Sigmoid colon (tissue), 4 donors: ENCODE measurements around the gene MORN5.

Source experiments
- POLR2A ChIP-seq, 2 donors: fragments of 450-650 bp; IDR thresholded peaks; one replicate each; pipeline ENCODE4 v1.6.1; 2016; ENCODE audit warnings: antibody characterized with exemption in 2 of 2, mild to moderate bottlenecking in 2 of 2, moderate library complexity in 2 of 2
- POLR2AphosphoS5 ChIP-seq, 4 donors: sonication (generic); formaldehyde crosslinking; IDR thresholded peaks; one replicate each; pipeline ENCODE4 v1.6.1; 2017; ENCODE audit warnings: antibody characterized with exemption in 4 of 4
- TF ChIP-seq, protein P1 (sequence below), 4 experiments: fragments of 450-650 bp in 3 of 4; fragments of 200-600 bp in 1 of 4; IDR thresholded peaks; one replicate each; pipeline ENCODE4 v1.5.1; 2016 to 2019; ENCODE audit warnings: antibody characterized with exemption in 4 of 4, mild to moderate bottlenecking in 3 of 4, moderate library complexity in 2 of 4

DNA sequence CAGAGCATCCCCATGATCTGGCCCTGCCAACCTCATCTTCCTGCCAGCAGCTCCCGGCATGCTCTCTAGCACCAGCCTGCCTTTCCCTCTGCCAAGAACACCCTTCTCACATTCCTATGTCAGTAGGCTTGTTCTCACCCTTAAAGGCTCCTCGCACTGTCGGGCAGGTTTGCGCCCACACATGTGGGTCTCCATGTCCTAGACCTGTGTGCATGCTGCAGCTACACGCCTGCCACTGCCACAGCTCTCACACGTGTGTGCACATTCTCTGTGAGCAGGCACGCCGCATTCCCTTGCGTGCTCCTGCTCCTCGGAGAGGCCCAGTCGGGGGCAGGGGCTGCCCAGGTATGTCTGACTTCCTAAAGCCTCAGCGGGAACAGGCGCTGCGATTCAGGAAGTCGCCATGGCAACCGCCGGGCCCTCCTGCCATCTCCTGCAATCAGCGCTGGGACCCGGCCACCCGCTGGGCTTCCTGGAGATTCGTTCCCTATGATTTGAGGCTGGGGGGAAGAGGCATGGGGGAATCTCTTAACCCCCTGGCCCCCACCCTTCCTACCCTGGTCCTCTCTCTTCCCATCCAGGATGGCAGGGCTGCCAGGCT is 28.2 kb upstream of the MORN5 start:
- TF ChIP-seq, protein P1, sequence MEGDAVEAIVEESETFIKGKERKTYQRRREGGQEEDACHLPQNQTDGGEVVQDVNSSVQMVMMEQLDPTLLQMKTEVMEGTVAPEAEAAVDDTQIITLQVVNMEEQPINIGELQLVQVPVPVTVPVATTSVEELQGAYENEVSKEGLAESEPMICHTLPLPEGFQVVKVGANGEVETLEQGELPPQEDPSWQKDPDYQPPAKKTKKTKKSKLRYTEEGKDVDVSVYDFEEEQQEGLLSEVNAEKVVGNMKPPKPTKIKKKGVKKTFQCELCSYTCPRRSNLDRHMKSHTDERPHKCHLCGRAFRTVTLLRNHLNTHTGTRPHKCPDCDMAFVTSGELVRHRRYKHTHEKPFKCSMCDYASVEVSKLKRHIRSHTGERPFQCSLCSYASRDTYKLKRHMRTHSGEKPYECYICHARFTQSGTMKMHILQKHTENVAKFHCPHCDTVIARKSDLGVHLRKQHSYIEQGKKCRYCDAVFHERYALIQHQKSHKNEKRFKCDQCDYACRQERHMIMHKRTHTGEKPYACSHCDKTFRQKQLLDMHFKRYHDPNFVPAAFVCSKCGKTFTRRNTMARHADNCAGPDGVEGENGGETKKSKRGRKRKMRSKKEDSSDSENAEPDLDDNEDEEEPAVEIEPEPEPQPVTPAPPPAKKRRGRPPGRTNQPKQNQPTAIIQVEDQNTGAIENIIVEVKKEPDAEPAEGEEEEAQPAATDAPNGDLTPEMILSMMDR (IDR thresholded peaks at IDR 0.05), result no peak
- TF ChIP-seq POLR2AphosphoS5 (IDR thresholded peaks at IDR 0.05) (no peak), POLR2A (IDR thresholded peaks at IDR 0.05) (no peak)
